H9 (cell line): ENCODE results near the gene IGF2BP3. TPM values are rescaled to one million over a fixed set of nuclear protein-coding genes. Genes with fewer than 3 reads are reported as not detected.

Source experiments
- DNase-seq: peaks from one replicate; pipeline ENCODE4 v3.0.0-alpha.2; 2017
- H2AFZ ChIP-seq: one replicate; pipeline ENCODE4 v1.6.1; 2013; ENCODE audit warnings: mild to moderate bottlenecking, low read length, control low read depth, moderate library complexity
- H2AK5ac ChIP-seq: 2 replicates; pipeline ENCODE4 v1.6.1; 2013; ENCODE audit warnings: low read length, control low read depth, mixed read lengths; ENCODE audit not compliant: insufficient read length
- H2BK120ac ChIP-seq: one replicate; pipeline ENCODE4 v1.6.1; 2013; ENCODE audit warnings: low read depth, mild to moderate bottlenecking, low read length, control low read depth, inconsistent platforms; ENCODE audit not compliant: poor library complexity, severe bottlenecking
- H2BK12ac ChIP-seq: 2 replicates; pipeline ENCODE4 v1.6.1; 2013; ENCODE audit warnings: low read length, control low read depth, mixed read lengths, low read depth; ENCODE audit not compliant: insufficient read length
- H2BK15ac ChIP-seq: 2 replicates; pipeline ENCODE4 v1.6.1; 2013; ENCODE audit warnings: low read depth, low read length, control low read depth
- H2BK20ac ChIP-seq: one replicate; pipeline ENCODE4 v1.6.1; 2013; ENCODE audit warnings: low read depth, mild to moderate bottlenecking, low read length, control low read depth, inconsistent platforms; ENCODE audit not compliant: poor library complexity, severe bottlenecking
- H2BK5ac ChIP-seq: 2 replicates; pipeline ENCODE4 v1.6.1; 2013; ENCODE audit warnings: low read length, control low read depth, mixed read lengths; ENCODE audit not compliant: insufficient read length
- H3K14ac ChIP-seq: 2 replicates; pipeline ENCODE4 v1.6.1; 2013; ENCODE audit warnings: low read length, control low read depth; ENCODE audit not compliant: insufficient read depth
- H3K18ac ChIP-seq: 2 replicates; pipeline ENCODE4 v1.6.1; 2013; ENCODE audit warnings: low read depth, mild to moderate bottlenecking, mixed read lengths, low read length, control low read depth; ENCODE audit not compliant: insufficient read length
- H3K23ac ChIP-seq: 2 replicates; pipeline ENCODE4 v1.6.1; 2013; ENCODE audit warnings: low read length, control low read depth, mixed read lengths, low read depth; ENCODE audit not compliant: insufficient read length
- H3K23me2 ChIP-seq: 2 replicates; pipeline ENCODE4 v1.6.1; 2013; ENCODE audit warnings: low read depth, mild to moderate bottlenecking, mixed read lengths, low read length, control low read depth; ENCODE audit not compliant: insufficient read length, poor library complexity, severe bottlenecking
- H3K27ac ChIP-seq: 2 replicates; pipeline ENCODE4 v1.5.1; 2013; ENCODE audit warnings: low read length, control low read depth, mixed read lengths, low read depth; ENCODE audit not compliant: insufficient read length
- H3K27me3 ChIP-seq: 2 replicates; pipeline ENCODE4 v1.6.1; 2013; ENCODE audit warnings: low read length, control low read depth, inconsistent platforms; ENCODE audit not compliant: insufficient read depth
- H3K4ac ChIP-seq: 2 replicates; pipeline ENCODE4 v1.6.1; 2013; ENCODE audit warnings: low read depth, mild to moderate bottlenecking, control low read depth, inconsistent platforms, low read length, moderate library complexity
- H3K4me1 ChIP-seq: 2 replicates; pipeline ENCODE4 v1.6.1; 2013; ENCODE audit warnings: low read length, control low read depth, inconsistent platforms; ENCODE audit not compliant: insufficient read depth
- H3K4me2 ChIP-seq: 2 replicates; pipeline ENCODE4 v1.6.1; 2013; ENCODE audit warnings: low read length, control low read depth, mixed read lengths; ENCODE audit not compliant: insufficient read length, insufficient read depth
- H3K56ac ChIP-seq: 2 replicates; pipeline ENCODE4 v1.6.1; 2013; ENCODE audit warnings: low read depth, mild to moderate bottlenecking, mixed read lengths, low read length, control low read depth; ENCODE audit not compliant: insufficient read length
- H3K79me1 ChIP-seq: 2 replicates; pipeline ENCODE4 v1.6.1; 2013; ENCODE audit warnings: low read depth, mild to moderate bottlenecking, moderate library complexity, low read length, control low read depth, inconsistent platforms; ENCODE audit not compliant: insufficient read depth, poor library complexity, severe bottlenecking
- H3K79me2 ChIP-seq: 2 replicates; pipeline ENCODE4 v1.6.1; 2013; ENCODE audit warnings: low read length, control low read depth, inconsistent platforms; ENCODE audit not compliant: insufficient read depth
- H3K9ac ChIP-seq: 2 replicates; pipeline ENCODE4 v1.6.1; 2013; ENCODE audit warnings: low read length, control low read depth, mixed read lengths; ENCODE audit not compliant: insufficient read length; ENCODE audit errors: extremely low read depth
- H3K9me3 ChIP-seq: one replicate; pipeline ENCODE4 v1.6.1; 2013; ENCODE audit warnings: low read depth, low read length, inconsistent platforms; ENCODE audit not compliant: control insufficient read depth
- H3T11ph ChIP-seq: one replicate; pipeline ENCODE4 v1.6.1; 2013; ENCODE audit warnings: mild to moderate bottlenecking, low read length, control low read depth, inconsistent platforms
- H4K20me1 ChIP-seq: one replicate; pipeline ENCODE4 v1.6.1; 2013; ENCODE audit not compliant: control insufficient read depth, insufficient read length, insufficient read depth
- H4K5ac ChIP-seq: 2 replicates; pipeline ENCODE4 v1.6.1; 2013; ENCODE audit warnings: low read depth, mild to moderate bottlenecking, mixed read lengths, low read length, control low read depth; ENCODE audit not compliant: insufficient read length
- H4K8ac ChIP-seq: replicated peaks from 2 replicates; pipeline ENCODE4 v1.6.1; 2013; ENCODE audit warnings: low read length, control low read depth, mixed read lengths, low read depth; ENCODE audit not compliant: insufficient read length
- H4K91ac ChIP-seq: 2 replicates; pipeline ENCODE4 v1.6.1; 2013; ENCODE audit warnings: low read depth, mild to moderate bottlenecking, moderate library complexity, mixed read lengths, low read length, control low read depth; ENCODE audit not compliant: insufficient read length
- H3K27ac Mint-ChIP-seq, 3 experiments: 2 replicates in 2 of 3; 3 replicates in 1 of 3; pipeline ENCODE4 v1.8.0; 2020 to 2021; ENCODE audit warnings: mixed read lengths in 3 of 3, mild to moderate bottlenecking in 1 of 3, moderate library complexity in 1 of 3
- H3K27me3 Mint-ChIP-seq: 2 replicates; pipeline ENCODE4 v1.8.0; 2021; ENCODE audit warnings: low read depth, mild to moderate bottlenecking, moderate library complexity, mixed read lengths
- H3K36me3 Mint-ChIP-seq, 3 experiments: 2 replicates in 2 of 3; 3 replicates in 1 of 3; pipeline ENCODE4 v1.8.0; 2020 to 2021; ENCODE audit warnings: low read depth in 3 of 3, mixed read lengths in 3 of 3; ENCODE audit not compliant: insufficient read depth in 1 of 3
- H3K4me1 Mint-ChIP-seq, 2 experiments: 2 replicates each; pipeline ENCODE4 v1.8.0; 2020; ENCODE audit warnings: mixed read lengths in 2 of 2
- H3K4me3 Mint-ChIP-seq, 2 experiments: 2 replicates in 1 of 2; 3 replicates in 1 of 2; pipeline ENCODE4 v1.8.0; 2020 to 2021; ENCODE audit warnings: mild to moderate bottlenecking in 2 of 2, mixed read lengths in 2 of 2, moderate library complexity in 1 of 2
- H3K9me3 Mint-ChIP-seq, 2 experiments: 2 replicates in 1 of 2; 3 replicates in 1 of 2; pipeline ENCODE4 v1.8.0; 2020; ENCODE audit warnings: mild to moderate bottlenecking in 2 of 2, mixed read lengths in 2 of 2, moderate library complexity in 1 of 2
- WGBS: extraction: QIAGEN DNeasy Blood & Tissue Kit; methylation state at CpG from one replicate; pipeline ENCODE4 v1.1.7; 2013; ENCODE audit warnings: missing lambda C conversion rate, low lambda C conversion rate, mixed read lengths; ENCODE audit not compliant: insufficient read length; ENCODE audit errors: extremely low coverage; 5-methylcytosine and 5-hydroxymethylcytosine counted together
- total RNA-seq: library from RNA; stranded (reverse); gene quantifications from 2 replicates; pipeline ENCODE4 v1.2.1, GENCODE V29; 2021
- TF ChIP-seq, protein P1 (sequence below): fragments of 200-600 bp; sonication (generic); conservative IDR thresholded peaks from 3 replicates; pipeline ENCODE4 v1.8.0; 2021; ENCODE audit warnings: antibody characterized with exemption, mild to moderate bottlenecking

IGF2BP3 gene
- total RNA-seq, 1 experiment from 2014 or later = 197 TPM

DNA sequence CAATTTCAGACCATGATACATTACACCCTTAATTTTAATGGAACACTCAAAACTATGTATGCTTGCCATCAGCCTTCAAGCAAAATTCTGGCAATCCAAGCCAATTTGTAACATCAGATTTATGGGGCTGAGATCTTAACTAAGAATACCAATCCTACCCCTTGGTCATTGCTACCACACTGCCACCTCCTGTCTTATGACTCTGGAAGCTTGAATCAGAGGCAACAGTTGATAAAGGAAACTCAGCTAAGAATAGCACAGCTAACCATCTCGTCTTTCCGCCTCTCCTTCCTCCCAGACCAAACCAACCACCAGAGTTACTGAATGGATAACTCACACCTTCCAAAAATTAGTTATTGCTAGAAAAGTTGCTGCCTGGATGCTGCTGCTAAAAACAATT lies 7.4 kb downstream of the IGF2BP3 start:
- no peak overlapping the region for H2BK20ac ChIP-seq
- Mint-ChIP-seq H3K27me3 (no peaks in the 10 kb centered on the region; the same call in 1 of the 2 replicates), H3K36me3 (peaks cover 30 to 54% (median 50%) of the 10 kb centered on the region in 3 experiments), H3K27ac (peak overlapping the region in 2 of 3 experiments; percentile 77 to 93; a peak in 3 of 7 replicates), H3K4me1 (peaks cover 60 to 66% of the 10 kb centered on the region in 2 experiments), H3K9me3 (no peaks in the 10 kb centered on the region; a peak in 1 of 5 replicates), H3K4me3 (peak overlapping the region in 1 of 2 experiments; percentile 54; a peak in 4 of 5 replicates)
- H3K14ac ChIP-seq = no peak overlapping the region
- DNase-seq = no peak
- peak overlapping the region; percentile 47 for H3K4me2 ChIP-seq
- no peak overlapping the region for H3K18ac ChIP-seq
- WGBS = no CpG with 5 or more reads among the region's 2 CpGs
- H2AK5ac ChIP-seq = no peak overlapping the region
- no peak overlapping the region for H2BK120ac ChIP-seq
- TF ChIP-seq, protein P1, sequence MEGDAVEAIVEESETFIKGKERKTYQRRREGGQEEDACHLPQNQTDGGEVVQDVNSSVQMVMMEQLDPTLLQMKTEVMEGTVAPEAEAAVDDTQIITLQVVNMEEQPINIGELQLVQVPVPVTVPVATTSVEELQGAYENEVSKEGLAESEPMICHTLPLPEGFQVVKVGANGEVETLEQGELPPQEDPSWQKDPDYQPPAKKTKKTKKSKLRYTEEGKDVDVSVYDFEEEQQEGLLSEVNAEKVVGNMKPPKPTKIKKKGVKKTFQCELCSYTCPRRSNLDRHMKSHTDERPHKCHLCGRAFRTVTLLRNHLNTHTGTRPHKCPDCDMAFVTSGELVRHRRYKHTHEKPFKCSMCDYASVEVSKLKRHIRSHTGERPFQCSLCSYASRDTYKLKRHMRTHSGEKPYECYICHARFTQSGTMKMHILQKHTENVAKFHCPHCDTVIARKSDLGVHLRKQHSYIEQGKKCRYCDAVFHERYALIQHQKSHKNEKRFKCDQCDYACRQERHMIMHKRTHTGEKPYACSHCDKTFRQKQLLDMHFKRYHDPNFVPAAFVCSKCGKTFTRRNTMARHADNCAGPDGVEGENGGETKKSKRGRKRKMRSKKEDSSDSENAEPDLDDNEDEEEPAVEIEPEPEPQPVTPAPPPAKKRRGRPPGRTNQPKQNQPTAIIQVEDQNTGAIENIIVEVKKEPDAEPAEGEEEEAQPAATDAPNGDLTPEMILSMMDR = peak; percentile 33; the same call in 2 of the 3 replicates
- H3K27me3 ChIP-seq = no peaks in the 10 kb centered on the region
- no peak overlapping the region for H4K8ac ChIP-seq
- H3K4ac ChIP-seq = no peak overlapping the region
- H2AFZ ChIP-seq = no peak overlapping the region
- no peak overlapping the region for H3T11ph ChIP-seq
- no peaks in the 10 kb centered on the region for H4K20me1 ChIP-seq
- H2BK5ac ChIP-seq = no peak overlapping the region
- no peak overlapping the region for H3K23ac ChIP-seq
- no peak overlapping the region for H4K5ac ChIP-seq
- no peak overlapping the region for H3K27ac ChIP-seq
- H3K23me2 ChIP-seq = peaks cover 10% of the 10 kb centered on the region
- H4K91ac ChIP-seq = no peak overlapping the region
- no peak overlapping the region for H2BK15ac ChIP-seq
- H2BK12ac ChIP-seq = no peak overlapping the region
- H3K9ac ChIP-seq = peak overlapping the region; percentile 38
- H3K79me1 ChIP-seq = no peaks in the 10 kb centered on the region
- H3K9me3 ChIP-seq = no peaks in the 10 kb centered on the region
- no peak overlapping the region for H3K56ac ChIP-seq
- peaks cover 12% of the 10 kb centered on the region; the same call in 1 of the 2 replicates for H3K4me1 ChIP-seq
- peaks cover 62% of the 10 kb centered on the region for H3K79me2 ChIP-seq
